ENCODE results near the gene GSDME. TPM values are rescaled to one million over a fixed set of nuclear protein-coding genes. Genes with fewer than 3 reads are reported as not detected.

The GSDME gene
- total RNA-seq, 1 donor from 2014 or later, result 5.6 TPM

GRCh38 chr7:24733414-24734060, 23.7 kb downstream of the GSDME start:
- no peak for DNase-seq
- H3K9me3 ChIP-seq (replicated peaks), result peaks cover 10% of the 10 kb centered on the region
- H3K4me3 ChIP-seq, result no peak overlapping the region
- no peaks in the 10 kb centered on the region for H3K36me3 ChIP-seq
- TF ChIP-seq CTCF (IDR thresholded peaks at IDR 0.05; ENCODE audit: borderline replicate concordance), result no peak
- peaks cover 13% of the 10 kb centered on the region for H3K4me1 ChIP-seq
- intact Hi-C loops (cut with micrococcal nuclease), result no loop called here
- H3K27me3 ChIP-seq (ENCODE audit: low read depth), result no peaks in the 10 kb centered on the region
- H3K27ac ChIP-seq (replicated peaks), result no peak overlapping the region

- Histone ChIP-seq H3K4me1 (peaks cover 19% of the 10 kb centered on the region), H3K36me3 (no peaks in the 10 kb centered on the region), H3K4me3 (no peak overlapping the region), H3K27ac (replicated peaks) (no peak overlapping the region), H3K27me3 (ENCODE audit: low read depth) (no peaks in the 10 kb centered on the region), H3K9me3 (replicated peaks) (peaks cover 3% of the 10 kb centered on the region)
- intact Hi-C loops (cut with micrococcal nuclease), result no loop called here
- DNase-seq, result no peak
- TF ChIP-seq CTCF (IDR thresholded peaks at IDR 0.05; ENCODE audit: borderline replicate concordance), result no peak
These were observed 24.4 kb downstream of the GSDME start for GRCh38 chr7:24732646-24733413.

- H3K27me3 ChIP-seq (ENCODE audit: low read depth), result no peaks in the 10 kb centered on the region
- DNase-seq, result no peak
- H3K4me3 ChIP-seq, result no peak overlapping the region
- H3K4me1 ChIP-seq, result peaks cover 21% of the 10 kb centered on the region
- intact Hi-C loops (cut with micrococcal nuclease), result no loop called here
- H3K36me3 ChIP-seq, result no peaks in the 10 kb centered on the region
- H3K9me3 ChIP-seq (replicated peaks), result no peaks in the 10 kb centered on the region
- H3K27ac ChIP-seq (replicated peaks), result no peak overlapping the region
- TF ChIP-seq CTCF (IDR thresholded peaks at IDR 0.05; ENCODE audit: borderline replicate concordance), result no peak
These were observed 26.0 kb downstream of the GSDME start for GRCh38 chr7:24731313-24731712.

DNA sequence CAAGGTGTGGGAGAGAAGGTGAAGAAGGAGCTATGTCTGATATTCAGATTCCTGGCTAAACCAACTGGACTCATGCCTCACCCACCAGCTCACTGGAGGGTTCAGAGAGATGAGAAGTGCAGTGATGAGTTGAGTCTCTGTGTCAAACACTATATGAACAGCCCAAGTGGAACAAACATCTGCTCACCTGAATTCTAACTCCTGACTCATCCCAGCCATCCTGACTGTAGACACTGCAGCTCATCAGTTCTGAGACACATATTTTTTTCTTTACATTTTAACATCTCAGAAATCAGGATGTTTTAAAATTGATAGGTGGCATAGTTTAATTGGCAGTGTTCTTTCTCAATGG, 27.3 kb downstream of the GSDME start:
- Histone ChIP-seq H3K27ac (replicated peaks) (no peak overlapping the region), H3K9me3 (replicated peaks) (no peaks in the 10 kb centered on the region), H3K27me3 (ENCODE audit: low read depth) (no peaks in the 10 kb centered on the region), H3K4me1 (peaks cover 21% of the 10 kb centered on the region), H3K36me3 (no peaks in the 10 kb centered on the region), H3K4me3 (no peak overlapping the region)
- intact Hi-C loops (cut with micrococcal nuclease), result no loop called here
- DNase-seq, result no peak
- no peak for TF ChIP-seq CTCF (IDR thresholded peaks at IDR 0.05; ENCODE audit: borderline replicate concordance)

- intact Hi-C loops (cut with micrococcal nuclease), result no loop called here
- DNase-seq, result peak; percentile 35
- H3K4me1 ChIP-seq, result peaks cover 21% of the 10 kb centered on the region
These were observed 27.8 kb downstream of the GSDME start for GRCh38 chr7:24729365-24730017.

More at GRCh38 chr7:24729365-24730017, 27.8 kb downstream of the GSDME start:
- Histone ChIP-seq H3K4me3 (no peak overlapping the region), H3K27ac (replicated peaks) (peak overlapping the region; percentile 56), H3K36me3 (no peaks in the 10 kb centered on the region), H3K27me3 (ENCODE audit: low read depth) (no peaks in the 10 kb centered on the region), H3K9me3 (replicated peaks) (no peaks in the 10 kb centered on the region)
- TF ChIP-seq CTCF (IDR thresholded peaks at IDR 0.05; ENCODE audit: borderline replicate concordance), result no peak

Measured in left ventricle myocardium inferior (tissue), 1 donor.